Mesenchymal stem cell (in vitro differentiated cells and primary cell): ENCODE results near the gene TAOK3.

Source experiments
- DNase-seq: peaks from one replicate; pipeline ENCODE4 v3.0.0-alpha.2; 2013
- H2AFZ ChIP-seq: one replicate; pipeline ENCODE4 v1.6.1; 2013; ENCODE audit warnings: low read depth, mild to moderate bottlenecking, control low read depth, inconsistent platforms, low read length, moderate library complexity
- H2AK5ac ChIP-seq: 2 replicates; pipeline ENCODE4 v1.6.1; 2013; ENCODE audit warnings: low read length, moderate library complexity, mild to moderate bottlenecking, inconsistent platforms; ENCODE audit not compliant: severe bottlenecking
- H2BK120ac ChIP-seq: one replicate; pipeline ENCODE4 v1.6.1; 2013; ENCODE audit warnings: low read depth, mild to moderate bottlenecking, inconsistent platforms, low read length, moderate library complexity
- H2BK12ac ChIP-seq, 2 experiments: one replicate each; pipeline ENCODE4 v1.6.1; 2013; ENCODE audit warnings: inconsistent platforms in 2 of 2, low read length in 2 of 2, mild to moderate bottlenecking in 2 of 2, moderate library complexity in 2 of 2, control low read depth in 1 of 2
- H2BK15ac ChIP-seq: one replicate; pipeline ENCODE4 v1.6.1; 2013; ENCODE audit warnings: mild to moderate bottlenecking, low read depth, inconsistent platforms; ENCODE audit not compliant: poor library complexity, severe bottlenecking
- H2BK5ac ChIP-seq: 2 replicates; pipeline ENCODE4 v1.6.1; 2013; ENCODE audit warnings: low read depth, mild to moderate bottlenecking, low read length, control low read depth, inconsistent platforms; ENCODE audit not compliant: poor library complexity, severe bottlenecking
- H3K14ac ChIP-seq, 2 experiments: one replicate each; pipeline ENCODE4 v1.6.1; 2013; ENCODE audit warnings: inconsistent platforms in 2 of 2, low read length in 2 of 2, control low read depth in 1 of 2, mild to moderate bottlenecking in 1 of 2, moderate library complexity in 1 of 2
- H3K18ac ChIP-seq, 2 experiments: one replicate each; pipeline ENCODE4 v1.6.1; 2013; ENCODE audit warnings: inconsistent platforms in 2 of 2, low read length in 2 of 2, control low read depth in 1 of 2, low read depth in 1 of 2, mild to moderate bottlenecking in 1 of 2
- H3K23ac ChIP-seq, 2 experiments: one replicate each; pipeline ENCODE4 v1.6.1; 2013; ENCODE audit warnings: inconsistent platforms in 2 of 2, low read length in 2 of 2, mild to moderate bottlenecking in 2 of 2, moderate library complexity in 2 of 2, control low read depth in 1 of 2
- H3K27ac ChIP-seq: 2 replicates; pipeline ENCODE4 v1.5.1; 2013; ENCODE audit warnings: mild to moderate bottlenecking, moderate library complexity, low read length, control low read depth, inconsistent platforms; ENCODE audit not compliant: poor library complexity, severe bottlenecking
- H3K27me3 ChIP-seq, 2 experiments: 2 replicates each; pipeline versions ENCODE4 v1.6.1 to v1.7.0; 2013; ENCODE audit warnings: low read length in 2 of 2, mild to moderate bottlenecking in 2 of 2, moderate library complexity in 2 of 2, control low read depth in 1 of 2, inconsistent platforms in 1 of 2; ENCODE audit not compliant: control insufficient read depth in 1 of 2, insufficient read depth in 1 of 2
- H3K36me3 ChIP-seq, 2 experiments: 2 replicates each; pipeline versions ENCODE4 v1.6.1 to v1.7.0; 2013; ENCODE audit warnings: low read length in 2 of 2, control low read depth in 1 of 2, inconsistent platforms in 1 of 2, low read depth in 1 of 2, mild to moderate bottlenecking in 1 of 2; ENCODE audit not compliant: insufficient read depth in 2 of 2, control insufficient read depth in 1 of 2
- H3K4ac ChIP-seq, 2 experiments: one replicate each; pipeline ENCODE4 v1.6.1; 2013; ENCODE audit warnings: inconsistent platforms in 2 of 2, low read length in 2 of 2, mild to moderate bottlenecking in 2 of 2, moderate library complexity in 2 of 2, control low read depth in 1 of 2, low read depth in 1 of 2
- H3K4me1 ChIP-seq: 2 replicates; pipeline ENCODE4 v1.6.1; 2013; ENCODE audit warnings: low read depth, low read length, control low read depth; ENCODE audit not compliant: control insufficient read depth, insufficient read depth
- H3K4me2 ChIP-seq: 2 replicates; pipeline ENCODE4 v1.6.1; 2013; ENCODE audit warnings: low read length, mild to moderate bottlenecking, inconsistent platforms; ENCODE audit not compliant: poor library complexity, severe bottlenecking
- H3K4me3 ChIP-seq, 2 experiments: 2 replicates each; pipeline versions ENCODE4 v1.5.1 to v1.7.0; 2013; ENCODE audit warnings: low read length in 2 of 2, mild to moderate bottlenecking in 2 of 2, control low read depth in 1 of 2, low read depth in 1 of 2; ENCODE audit not compliant: insufficient read depth in 1 of 2
- H3K79me1 ChIP-seq: replicated peaks from 2 replicates; pipeline ENCODE4 v1.6.1; 2013; ENCODE audit warnings: mild to moderate bottlenecking, control low read depth, low read length, inconsistent platforms; ENCODE audit not compliant: poor library complexity, severe bottlenecking
- H3K9ac ChIP-seq: 2 replicates; pipeline ENCODE4 v1.7.0; 2013; ENCODE audit warnings: mild to moderate bottlenecking, low read length, moderate library complexity
- H3K9me3 ChIP-seq: 2 replicates; pipeline ENCODE4 v1.7.0; 2013; ENCODE audit warnings: mild to moderate bottlenecking, low read length; ENCODE audit not compliant: control insufficient read depth
- H4K8ac ChIP-seq: one replicate; pipeline ENCODE4 v1.6.1; 2013; ENCODE audit warnings: inconsistent platforms, mild to moderate bottlenecking, low read length, moderate library complexity
- H4K91ac ChIP-seq: one replicate; pipeline ENCODE4 v1.6.1; 2013; ENCODE audit warnings: mild to moderate bottlenecking, low read length, inconsistent platforms
- WGBS: methylation state at CpG from one replicate; pipeline ENCODE4 v1.1.7; 2013; ENCODE audit warnings: mixed read lengths; 5-methylcytosine and 5-hydroxymethylcytosine counted together

The TAOK3 gene

GRCh38 chr12:118107011-118107410, 265.7 kb downstream of the TAOK3 start:
- Histone ChIP-seq H3K27me3 (no peaks in the 10 kb centered on the region), H3K4me2 (no peak overlapping the region), H2BK12ac (no peak overlapping the region), H3K79me1 (peaks cover 4% of the 10 kb centered on the region), H2AK5ac (no peak overlapping the region), H3K9ac (no peak overlapping the region), H3K23ac (no peak overlapping the region), H2BK15ac (no peak overlapping the region), H2BK5ac (no peak overlapping the region), H3K27ac (no peak overlapping the region), H3K9me3 (no peaks in the 10 kb centered on the region), H3K4me1 (peaks cover 12% of the 10 kb centered on the region), H3K14ac (no peak overlapping the region), H2AFZ (no peak overlapping the region), H4K91ac (no peak overlapping the region), H3K4me3 (no peak overlapping the region), H3K18ac (no peak overlapping the region), H3K36me3 (no peaks in the 10 kb centered on the region), H2BK120ac (no peak overlapping the region), H4K8ac (no peak overlapping the region), H3K4ac (no peak overlapping the region)
- DNase-seq = no peak
- WGBS = 90% methylated on average over 4 of the region's 4 CpGs

DNA sequence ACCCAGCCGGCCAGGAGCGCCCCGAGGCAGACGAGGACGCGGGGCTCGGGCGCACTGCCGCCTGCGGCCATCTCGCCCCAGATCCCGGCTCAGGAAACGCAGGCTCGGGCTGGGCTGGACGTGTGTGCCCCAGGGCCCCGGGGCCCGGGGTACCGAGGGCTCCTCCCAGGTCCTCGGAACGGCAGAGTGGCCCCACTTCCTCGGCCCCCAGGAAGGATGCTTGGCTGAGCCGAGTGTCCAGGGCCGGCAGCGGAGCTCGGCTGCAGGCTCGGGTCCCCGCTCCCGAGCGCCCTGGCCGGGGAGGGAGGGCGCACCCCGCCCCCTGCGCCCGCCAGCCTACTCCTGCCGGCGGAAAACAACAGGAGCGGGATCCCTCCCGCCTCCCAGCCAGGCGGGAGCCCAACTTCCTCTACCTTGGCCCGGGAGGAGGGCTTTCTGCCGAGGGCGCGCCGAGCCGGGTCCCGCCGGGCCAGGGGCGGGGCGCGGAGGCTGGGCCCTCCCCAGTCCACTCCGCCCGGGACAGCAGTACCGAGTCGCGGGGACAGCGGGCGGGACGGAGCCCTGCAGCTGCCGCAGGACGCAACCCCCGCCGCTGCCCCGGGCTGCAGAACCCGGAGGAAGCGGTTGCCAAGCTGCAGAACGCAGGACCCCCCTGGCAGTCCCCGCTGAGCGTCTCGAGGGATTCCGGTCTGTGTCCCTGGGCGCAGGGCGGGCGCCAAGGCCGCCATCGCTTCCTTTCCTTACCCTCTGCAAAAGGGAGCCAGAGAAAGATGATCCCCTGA, 268.9 kb downstream of the TAOK3 start, which contains the start of gene VSIG10:
Gene VSIG10, minus strand, starts transcription at position 411 of the 782 bp plus-strand sequence. Its CDS starts 340 bp downstream, at position 71.
- DNase-seq = peak; percentile 67
- Histone ChIP-seq H2AFZ (peak within 1 kb of the TSS; percentile 75), H2BK15ac (peak within 1 kb of the TSS; percentile 90), H3K36me3 (no peaks in the 10 kb centered on the region), H2BK12ac (peak within 1 kb of the TSS in 1 of 2 experiments; percentile 21), H3K27ac (peak within 1 kb of the TSS; percentile 85), H2BK5ac (peak within 1 kb of the TSS; percentile 84), H3K9me3 (no peaks in the 10 kb centered on the region), H4K8ac (peak within 1 kb of the TSS; percentile 60), H3K4me2 (peak within 1 kb of the TSS; percentile 100), H3K14ac (peak within 1 kb of the TSS in 1 of 2 experiments; percentile 72), H2BK120ac (peak within 1 kb of the TSS; percentile 61), H4K91ac (peak within 1 kb of the TSS; percentile 27), H3K4me1 (peaks cover 16% of the 10 kb centered on the region), H3K18ac (peak within 1 kb of the TSS; percentile 70 to 77), H3K4ac (peak within 1 kb of the TSS in 1 of 2 experiments; percentile 86), H3K4me3 (peak within 1 kb of the TSS; percentile 76 to 84), H3K27me3 (no peaks in the 10 kb centered on the region), H3K23ac (peak within 1 kb of the TSS in 1 of 2 experiments; percentile 83), H3K79me1 (peaks cover 15% of the 10 kb centered on the region), H3K9ac (peak within 1 kb of the TSS; percentile 83), H2AK5ac (no peak within 1 kb of the TSS)
- under 1% methylated on average over 63 of the region's 75 CpGs for WGBS

DNA sequence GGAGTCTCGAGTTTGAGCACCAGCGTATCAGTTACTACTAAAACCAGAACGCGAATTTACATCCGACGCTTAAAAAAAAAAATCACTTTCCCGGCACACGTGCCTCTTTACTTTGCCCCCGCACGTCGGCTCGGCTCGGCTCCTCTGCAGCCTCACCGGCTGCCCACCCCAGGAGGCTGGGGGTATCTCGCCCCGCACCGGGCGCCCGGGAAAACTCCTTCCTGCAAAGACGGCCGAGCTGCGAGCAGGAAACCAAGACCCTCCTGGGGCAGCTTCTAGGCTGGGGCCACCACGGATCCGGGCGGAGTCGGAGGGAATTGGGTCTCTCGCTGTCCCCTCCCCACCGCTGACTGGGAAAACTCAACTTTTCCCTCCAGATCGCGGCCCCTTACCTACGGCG, 269.5 kb downstream of the TAOK3 start:
- under 1% methylated on average over 29 of the region's 32 CpGs for WGBS

DNA sequence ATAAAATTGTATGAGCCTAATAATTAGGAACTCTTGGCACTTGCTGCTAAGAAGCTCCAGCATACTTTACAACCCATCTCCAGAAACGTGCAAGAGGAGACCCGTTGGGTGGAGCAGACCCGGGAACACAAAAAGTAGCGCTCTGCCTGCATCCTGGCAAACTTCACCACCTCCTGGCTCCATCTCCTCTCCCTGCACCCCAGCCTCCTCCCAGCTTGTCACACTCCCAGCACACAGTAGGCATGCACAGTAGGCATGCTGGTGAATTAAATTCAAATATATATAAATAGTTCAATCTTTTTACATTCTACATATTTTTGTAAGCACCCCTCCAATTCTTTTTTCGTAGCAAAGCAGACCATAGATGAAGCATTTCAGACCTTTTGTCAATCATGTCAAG, 270.1 kb downstream of the TAOK3 start:
- no peak overlapping the region for H3K18ac ChIP-seq
- H2BK5ac ChIP-seq = no peak overlapping the region
- H2BK15ac ChIP-seq = no peak overlapping the region
- no peak overlapping the region for H3K27ac ChIP-seq
- no peaks in the 10 kb centered on the region for H3K9me3 ChIP-seq
- no peak overlapping the region for H4K8ac ChIP-seq
- H3K4me2 ChIP-seq = no peak overlapping the region
- peaks cover 12% of the 10 kb centered on the region for H3K4me1 ChIP-seq
- peaks cover 17% of the 10 kb centered on the region for H3K79me1 ChIP-seq
- H3K23ac ChIP-seq = no peak overlapping the region
- no peaks in the 10 kb centered on the region for H3K27me3 ChIP-seq
- no peak overlapping the region for H2AFZ ChIP-seq
- H3K36me3 ChIP-seq = no peaks in the 10 kb centered on the region
- H3K14ac ChIP-seq = no peak overlapping the region
- H3K9ac ChIP-seq = peak overlapping the region; percentile 83
- H3K4me3 ChIP-seq = peak overlapping the region in 1 of 2 experiments; percentile 84
- no peak overlapping the region for H2BK12ac ChIP-seq
- 25% methylated on average over 4 of the region's 5 CpGs for WGBS
- DNase-seq = no peak
- H2BK120ac ChIP-seq = no peak overlapping the region
- H4K91ac ChIP-seq = no peak overlapping the region
- no peak overlapping the region for H2AK5ac ChIP-seq
- no peak overlapping the region for H3K4ac ChIP-seq

More for the DNA sequence above, 269.5 kb downstream of the TAOK3 start:
- H2BK120ac ChIP-seq = peak overlapping the region; percentile 61
- H3K9me3 ChIP-seq = no peaks in the 10 kb centered on the region
- H3K4me3 ChIP-seq = peak overlapping the region; percentile 76 to 84
- H2AK5ac ChIP-seq = no peak overlapping the region
- H3K4me2 ChIP-seq = peak overlapping the region; percentile 100
- peaks cover 14% of the 10 kb centered on the region for H3K4me1 ChIP-seq
- no peaks in the 10 kb centered on the region for H3K27me3 ChIP-seq
- no peak overlapping the region for H4K8ac ChIP-seq
- peak overlapping the region in 1 of 2 experiments; percentile 72 for H3K14ac ChIP-seq
- no peak overlapping the region for H4K91ac ChIP-seq
- peak overlapping the region; percentile 63 for H3K27ac ChIP-seq
- peak overlapping the region in 1 of 2 experiments; percentile 86 for H3K4ac ChIP-seq
- peak overlapping the region; percentile 70 to 72 for H3K18ac ChIP-seq
- no peak overlapping the region for H2BK15ac ChIP-seq
- peak overlapping the region in 1 of 2 experiments; percentile 21 for H2BK12ac ChIP-seq
- no peak for DNase-seq
- no peaks in the 10 kb centered on the region for H3K36me3 ChIP-seq
- H3K9ac ChIP-seq = peak overlapping the region; percentile 83
- H3K79me1 ChIP-seq = peaks cover 15% of the 10 kb centered on the region
- H3K23ac ChIP-seq = peak overlapping the region in 1 of 2 experiments; percentile 83
- H2BK5ac ChIP-seq = peak overlapping the region; percentile 84
- peak overlapping the region; percentile 75 for H2AFZ ChIP-seq
